Activated T-helper 17 cell treated with anti-CD3 and anti-CD28 coated beads, Interleukin-2, amount 50 U/mL, for 72 hours (primary cell): Measurements from ENCODE around the gene DNAJB2. TPM values are rescaled to one million over a fixed set of nuclear protein-coding genes. Genes with fewer than 3 reads are reported as not detected.

Source experiments
- ATAC-seq: fragments of 150-1000 bp; cut with Tn5 transposase; replicated peaks from 2 replicates; pipeline ENCODE4 v1.10.0; 2021; ENCODE audit warnings: mild to moderate bottlenecking, moderate library complexity
- H3K27ac Mint-ChIP-seq: one replicate; pipeline ENCODE4 v1.8.0; 2022; ENCODE audit warnings: mixed read lengths
- H3K27me3 Mint-ChIP-seq: one replicate; pipeline ENCODE4 v1.8.0; 2022; ENCODE audit warnings: mixed read lengths
- H3K36me3 Mint-ChIP-seq: one replicate; pipeline ENCODE4 v1.8.0; 2022; ENCODE audit warnings: low read depth, mild to moderate bottlenecking, mixed read lengths
- H3K4me1 Mint-ChIP-seq: one replicate; pipeline ENCODE4 v1.8.0; 2022; ENCODE audit warnings: mixed read lengths
- H3K4me3 Mint-ChIP-seq: one replicate; pipeline ENCODE4 v1.8.0; 2022; ENCODE audit warnings: mild to moderate bottlenecking, mixed read lengths
- H3K9me3 Mint-ChIP-seq: one replicate; pipeline ENCODE4 v1.8.0; 2022; ENCODE audit warnings: mixed read lengths
- total RNA-seq, 2 donors: library from RNA; stranded (reverse); gene quantifications; one replicate each; pipeline ENCODE4 v1.2.3, GENCODE V29; 2022

DNAJB2 gene
- total RNA-seq, 2 donors from 2014 or later = 55.7 to 153 TPM

DNA sequence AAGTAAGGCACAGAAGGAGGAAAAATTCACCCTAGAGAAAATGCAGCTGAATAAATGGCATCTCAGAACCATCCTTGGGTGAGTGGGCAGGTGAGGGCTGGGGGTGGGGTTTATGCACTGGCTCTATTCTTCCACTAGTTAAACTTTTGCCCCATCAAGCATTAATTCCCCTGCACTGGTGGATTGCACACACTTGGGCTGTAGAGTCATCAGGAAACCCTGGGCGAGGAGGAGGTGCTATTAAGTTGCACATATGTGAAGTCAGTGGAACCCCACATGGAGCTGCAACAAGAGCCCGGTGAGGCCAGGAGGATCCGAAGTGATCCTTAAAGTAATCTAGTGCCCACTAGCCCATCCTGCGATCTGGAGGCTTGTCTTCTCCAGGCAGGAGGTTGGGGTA, 6.8 kb upstream of the DNAJB2 start:
- no peak overlapping the region for H3K4me3 Mint-ChIP-seq
- H3K27me3 Mint-ChIP-seq = no peaks in the 10 kb centered on the region
- H3K4me1 Mint-ChIP-seq = no peaks in the 10 kb centered on the region
- H3K36me3 Mint-ChIP-seq = no peaks in the 10 kb centered on the region
- no peak overlapping the region for H3K27ac Mint-ChIP-seq
- ATAC-seq = no peak
- no peaks in the 10 kb centered on the region for H3K9me3 Mint-ChIP-seq

DNA sequence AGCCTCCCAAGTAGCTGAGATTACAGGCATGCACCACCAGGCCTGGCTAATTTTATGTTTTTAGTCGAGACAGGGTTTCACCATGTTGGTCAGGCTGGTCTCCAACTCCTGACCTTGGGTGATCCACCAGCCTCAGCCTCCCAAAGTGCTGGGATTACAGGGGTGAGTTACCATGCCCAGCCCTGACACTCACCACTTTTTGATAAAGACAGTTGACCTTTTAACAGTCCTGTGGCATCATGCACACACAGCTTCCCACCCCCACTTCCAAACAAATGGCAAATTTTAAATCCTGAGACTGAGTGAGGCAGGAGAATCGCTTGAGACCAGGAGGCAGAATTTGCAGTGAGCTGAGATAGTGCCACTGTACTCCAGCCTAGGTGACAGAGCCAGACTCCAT, 6.2 kb upstream of the DNAJB2 start:
- no peaks in the 10 kb centered on the region for H3K9me3 Mint-ChIP-seq
- H3K27me3 Mint-ChIP-seq = no peaks in the 10 kb centered on the region
- H3K36me3 Mint-ChIP-seq = no peaks in the 10 kb centered on the region
- H3K4me1 Mint-ChIP-seq = peaks cover 4% of the 10 kb centered on the region
- no peak overlapping the region for H3K27ac Mint-ChIP-seq
- ATAC-seq = peak; percentile 31
- no peak overlapping the region for H3K4me3 Mint-ChIP-seq

DNA sequence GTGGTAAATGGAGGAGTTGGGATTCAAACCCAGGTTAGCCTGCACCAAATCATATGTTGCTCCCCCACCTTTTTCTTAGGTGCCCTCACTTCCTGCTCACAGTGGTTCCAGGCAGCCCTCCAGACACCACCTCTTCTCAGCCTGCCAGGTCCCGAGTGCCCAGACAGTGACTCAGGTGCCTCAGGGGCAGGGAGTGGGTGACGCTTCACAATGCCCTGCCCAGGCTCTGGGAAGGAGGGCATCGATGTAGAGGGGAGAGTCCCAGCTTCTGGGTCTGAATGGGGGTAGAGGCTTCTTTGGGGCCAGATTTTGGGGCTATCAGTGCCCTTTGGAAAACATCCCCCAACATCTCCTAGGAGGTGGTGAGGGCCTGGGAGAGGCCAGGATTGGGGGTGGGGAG, 5.2 kb upstream of the DNAJB2 start:
- H3K36me3 Mint-ChIP-seq = no peaks in the 10 kb centered on the region

DNA sequence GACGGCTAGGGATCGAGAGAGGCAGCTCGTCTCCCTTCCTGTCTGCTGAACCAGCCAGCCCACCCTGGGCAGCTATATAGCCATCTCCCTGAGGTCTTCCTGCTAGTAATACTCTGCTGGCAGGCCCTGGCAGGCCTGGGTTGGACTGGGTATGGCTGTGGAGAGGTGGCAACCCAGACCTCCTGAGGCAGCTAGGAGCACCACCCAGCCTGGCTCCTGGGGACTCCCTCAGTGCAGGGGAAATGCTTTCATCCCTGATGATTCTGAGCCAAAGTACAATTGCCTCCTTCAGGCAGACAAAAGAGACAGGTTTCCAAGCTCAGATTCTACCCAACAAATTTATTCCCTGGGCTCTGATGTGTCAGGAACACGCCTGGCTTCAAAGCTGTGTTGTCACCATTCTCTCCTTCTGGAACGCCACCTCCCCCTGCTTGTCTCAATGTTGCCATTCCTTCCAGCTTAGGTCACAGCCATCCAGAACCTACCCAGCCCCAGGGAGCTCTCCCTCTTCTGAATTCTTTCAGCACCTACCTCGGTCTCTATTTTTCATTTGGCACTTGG, 4.7 kb upstream of the DNAJB2 start:
- H3K9me3 Mint-ChIP-seq = no peaks in the 10 kb centered on the region
- H3K4me1 Mint-ChIP-seq = peaks cover 7% of the 10 kb centered on the region
- no peak overlapping the region for H3K27ac Mint-ChIP-seq
- H3K36me3 Mint-ChIP-seq = peaks cover 1% of the 10 kb centered on the region
- no peak for ATAC-seq
- H3K4me3 Mint-ChIP-seq = no peak overlapping the region
- no peaks in the 10 kb centered on the region for H3K27me3 Mint-ChIP-seq

More for the DNA sequence above, 5.2 kb upstream of the DNAJB2 start:
- no peaks in the 10 kb centered on the region for H3K9me3 Mint-ChIP-seq
- no peaks in the 10 kb centered on the region for H3K27me3 Mint-ChIP-seq
- no peak for ATAC-seq
- H3K27ac Mint-ChIP-seq = no peak overlapping the region
- H3K4me3 Mint-ChIP-seq = no peak overlapping the region
- peaks cover 7% of the 10 kb centered on the region for H3K4me1 Mint-ChIP-seq

DNA sequence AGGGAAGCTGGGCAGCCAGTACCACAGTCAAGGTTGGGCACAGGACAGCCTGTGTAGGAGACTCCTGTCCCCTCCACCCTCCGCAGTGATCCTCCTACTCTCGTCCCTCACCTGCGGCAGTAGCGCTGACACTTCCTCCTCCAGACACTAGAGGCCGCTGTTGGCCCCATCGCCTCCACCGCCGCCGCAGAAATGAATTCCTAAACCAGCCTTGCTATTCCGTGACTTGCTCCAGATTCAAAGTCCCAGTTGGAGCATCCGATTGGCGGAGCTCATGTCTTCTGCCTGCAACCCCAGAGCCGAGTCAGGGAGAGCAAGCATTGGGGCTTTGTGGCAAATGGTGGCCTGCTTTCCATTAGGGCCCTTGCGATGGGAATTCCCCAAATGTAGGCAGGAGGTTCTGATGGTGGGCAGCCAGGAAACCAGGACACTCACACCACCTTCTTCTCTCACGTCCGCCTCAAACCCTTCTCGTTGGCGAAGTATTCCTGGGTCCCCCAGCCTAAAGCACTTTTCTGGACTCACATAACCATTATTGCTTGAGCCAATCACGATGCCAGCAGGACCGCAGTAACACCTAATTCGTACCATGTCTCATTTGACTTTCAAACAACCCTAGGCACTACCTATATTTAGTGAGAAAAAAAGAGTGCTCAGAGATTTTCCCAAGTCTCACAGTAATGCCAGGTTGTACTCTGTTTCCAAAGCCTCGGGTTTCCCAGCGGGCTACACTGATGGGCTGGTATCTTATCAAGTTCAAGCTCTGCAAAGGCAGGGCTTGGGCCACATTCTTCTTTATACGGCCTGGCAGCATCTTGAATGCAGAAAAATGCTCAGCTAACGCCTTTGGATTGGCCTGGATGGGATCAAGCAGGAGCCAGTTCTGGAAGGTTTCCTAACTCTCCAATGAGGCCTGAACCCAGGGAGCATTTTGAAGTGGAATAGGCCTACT, 1.2 kb upstream of the DNAJB2 start:
- ATAC-seq = peak; percentile 6
- peak overlapping the region; percentile 90 for H3K27ac Mint-ChIP-seq
- peaks cover 21% of the 10 kb centered on the region for H3K4me1 Mint-ChIP-seq
- H3K4me3 Mint-ChIP-seq = peak overlapping the region; percentile 87
- no peaks in the 10 kb centered on the region for H3K27me3 Mint-ChIP-seq
- peaks cover 36% of the 10 kb centered on the region for H3K36me3 Mint-ChIP-seq
- H3K9me3 Mint-ChIP-seq = no peaks in the 10 kb centered on the region

DNA sequence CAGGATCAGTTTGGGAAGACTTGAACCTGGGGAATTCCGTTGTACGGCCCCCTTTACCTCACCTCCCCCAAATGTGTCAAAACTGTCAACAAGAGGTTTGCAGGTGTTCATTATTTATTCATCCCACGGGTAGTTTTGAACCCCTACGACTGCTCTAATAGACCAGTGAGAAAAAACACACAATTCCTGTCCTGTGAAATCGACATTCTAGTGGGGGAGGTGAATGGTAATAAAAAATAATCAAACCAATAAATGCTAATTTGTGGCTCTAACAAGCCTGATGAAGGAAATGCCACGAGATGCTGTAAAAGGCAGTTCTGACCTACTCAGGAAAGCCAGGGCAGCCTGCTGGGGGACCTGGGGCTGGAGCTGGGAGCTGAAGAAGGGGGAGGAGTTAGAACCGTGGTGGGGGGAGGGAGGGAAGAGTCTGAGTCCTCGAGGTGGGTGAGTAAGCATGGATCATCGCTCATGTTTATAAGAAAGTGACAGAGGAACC, 463 bp upstream of the DNAJB2 start:
- H3K27ac Mint-ChIP-seq = peak overlapping the region; percentile 90
- no peaks in the 10 kb centered on the region for H3K27me3 Mint-ChIP-seq
- ATAC-seq = no peak
- H3K9me3 Mint-ChIP-seq = no peaks in the 10 kb centered on the region
- H3K36me3 Mint-ChIP-seq = peaks cover 44% of the 10 kb centered on the region
- H3K4me1 Mint-ChIP-seq = peaks cover 24% of the 10 kb centered on the region
- H3K4me3 Mint-ChIP-seq = peak overlapping the region; percentile 87

DNA sequence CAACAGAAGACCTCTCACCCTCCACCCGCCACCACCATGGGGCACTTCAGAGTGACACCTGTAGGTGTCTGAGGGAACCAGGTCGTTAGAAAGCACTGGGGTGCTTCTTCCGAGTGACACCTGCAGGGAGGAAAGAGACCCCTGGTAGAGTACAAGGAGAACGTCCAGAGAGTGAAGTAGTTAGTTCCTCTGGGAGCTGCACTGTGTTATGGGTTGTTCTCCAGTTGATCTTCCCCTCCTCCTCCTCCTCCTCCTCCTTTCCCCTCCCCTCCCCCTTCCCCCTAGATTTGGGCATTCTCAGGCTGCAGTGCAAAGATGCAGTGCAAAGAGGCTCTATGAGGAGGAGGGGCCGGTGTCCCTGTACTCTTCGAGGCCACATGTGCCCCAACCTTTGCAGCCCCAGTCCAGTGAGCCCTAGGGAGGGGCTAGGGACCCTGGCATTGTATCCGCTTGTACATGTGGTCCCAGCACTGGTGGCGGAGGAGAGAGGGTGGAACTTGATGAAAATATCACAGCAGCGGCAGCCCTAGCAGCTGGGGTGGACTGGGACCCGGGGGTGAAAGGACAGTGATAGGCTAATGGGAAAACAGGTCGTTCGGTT, 850 bp downstream of the DNAJB2 start:
- peaks cover 24% of the 10 kb centered on the region for H3K4me1 Mint-ChIP-seq
- H3K36me3 Mint-ChIP-seq = peaks cover 50% of the 10 kb centered on the region
- no peaks in the 10 kb centered on the region for H3K27me3 Mint-ChIP-seq
- H3K9me3 Mint-ChIP-seq = no peaks in the 10 kb centered on the region
- no peak for ATAC-seq
- H3K27ac Mint-ChIP-seq = peak overlapping the region; percentile 96
- H3K4me3 Mint-ChIP-seq = peak overlapping the region; percentile 87

DNA sequence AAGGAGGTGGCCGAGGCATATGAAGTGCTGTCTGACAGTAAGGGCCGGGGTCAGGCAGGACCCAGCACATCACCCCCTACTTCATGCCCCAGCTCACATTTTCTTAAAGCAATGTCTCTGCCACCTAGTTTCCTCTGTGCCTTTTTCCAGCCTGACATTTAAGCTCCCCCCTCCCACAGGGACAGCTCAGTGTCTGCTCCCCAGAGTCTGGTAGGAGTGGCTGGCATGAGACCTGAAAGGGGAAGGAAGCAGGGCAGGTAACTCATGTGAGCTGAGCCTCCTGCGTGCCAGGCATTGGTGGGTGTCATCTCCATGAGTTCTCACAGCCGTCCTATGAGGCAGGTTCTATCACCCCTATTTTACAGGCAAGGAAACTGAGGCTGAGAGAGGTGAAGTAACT, 1.5 kb downstream of the DNAJB2 start:
- H3K4me1 Mint-ChIP-seq = peaks cover 24% of the 10 kb centered on the region
- no peaks in the 10 kb centered on the region for H3K27me3 Mint-ChIP-seq
- peak overlapping the region; percentile 96 for H3K27ac Mint-ChIP-seq

DNA sequence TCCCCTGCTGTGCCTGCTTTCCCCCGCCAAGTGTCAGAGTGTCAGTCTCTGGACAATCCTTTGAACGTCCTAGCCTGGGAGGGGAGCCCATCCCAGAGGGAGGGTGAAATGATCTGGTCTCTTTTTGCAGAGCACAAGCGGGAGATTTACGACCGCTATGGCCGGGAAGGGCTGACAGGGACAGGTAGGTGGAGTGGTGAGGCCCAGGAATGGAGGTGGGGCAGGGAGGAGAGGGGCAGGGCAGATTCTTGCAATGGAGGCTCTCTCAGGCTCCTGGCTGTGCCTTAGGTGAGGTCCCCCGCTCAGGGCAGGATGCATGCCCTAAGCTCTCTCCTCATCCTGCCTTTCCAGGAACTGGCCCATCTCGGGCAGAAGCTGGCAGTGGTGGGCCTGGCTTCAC, 2.4 kb downstream of the DNAJB2 start:
- peaks cover 24% of the 10 kb centered on the region for H3K4me1 Mint-ChIP-seq
- no peaks in the 10 kb centered on the region for H3K27me3 Mint-ChIP-seq
- H3K27ac Mint-ChIP-seq = peak overlapping the region; percentile 96
- H3K36me3 Mint-ChIP-seq = peaks cover 56% of the 10 kb centered on the region
- no peak for ATAC-seq
- no peaks in the 10 kb centered on the region for H3K9me3 Mint-ChIP-seq
- peak overlapping the region; percentile 87 for H3K4me3 Mint-ChIP-seq

More for the DNA sequence above, 1.5 kb downstream of the DNAJB2 start:
- peak overlapping the region; percentile 87 for H3K4me3 Mint-ChIP-seq
- no peaks in the 10 kb centered on the region for H3K9me3 Mint-ChIP-seq
- ATAC-seq = no peak
- H3K36me3 Mint-ChIP-seq = peaks cover 56% of the 10 kb centered on the region

DNA sequence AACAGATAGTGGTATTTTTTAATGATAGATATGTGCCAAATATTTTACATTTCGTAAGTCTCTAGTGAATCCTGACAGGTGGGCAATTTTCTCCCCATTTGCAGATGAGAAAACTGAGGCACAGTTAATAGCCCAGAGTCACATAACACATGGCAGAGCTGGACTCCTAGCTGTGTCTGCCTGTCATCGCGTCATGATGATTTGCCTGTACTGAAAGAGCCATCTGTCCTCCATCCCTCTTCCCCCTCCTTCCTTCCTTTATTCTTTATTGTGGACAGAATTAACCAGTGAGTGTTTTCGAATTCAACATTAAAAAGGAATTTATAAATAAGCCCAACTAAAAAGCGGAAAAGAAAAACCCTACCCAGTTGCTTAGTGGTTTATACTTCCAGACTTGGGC, 3.2 kb downstream of the DNAJB2 start:
- H3K27me3 Mint-ChIP-seq = no peaks in the 10 kb centered on the region
- H3K9me3 Mint-ChIP-seq = no peaks in the 10 kb centered on the region
- H3K4me1 Mint-ChIP-seq = peaks cover 24% of the 10 kb centered on the region
- H3K27ac Mint-ChIP-seq = peak overlapping the region; percentile 78
- no peak for ATAC-seq
- H3K36me3 Mint-ChIP-seq = peaks cover 56% of the 10 kb centered on the region
- H3K4me3 Mint-ChIP-seq = peak overlapping the region; percentile 87

DNA sequence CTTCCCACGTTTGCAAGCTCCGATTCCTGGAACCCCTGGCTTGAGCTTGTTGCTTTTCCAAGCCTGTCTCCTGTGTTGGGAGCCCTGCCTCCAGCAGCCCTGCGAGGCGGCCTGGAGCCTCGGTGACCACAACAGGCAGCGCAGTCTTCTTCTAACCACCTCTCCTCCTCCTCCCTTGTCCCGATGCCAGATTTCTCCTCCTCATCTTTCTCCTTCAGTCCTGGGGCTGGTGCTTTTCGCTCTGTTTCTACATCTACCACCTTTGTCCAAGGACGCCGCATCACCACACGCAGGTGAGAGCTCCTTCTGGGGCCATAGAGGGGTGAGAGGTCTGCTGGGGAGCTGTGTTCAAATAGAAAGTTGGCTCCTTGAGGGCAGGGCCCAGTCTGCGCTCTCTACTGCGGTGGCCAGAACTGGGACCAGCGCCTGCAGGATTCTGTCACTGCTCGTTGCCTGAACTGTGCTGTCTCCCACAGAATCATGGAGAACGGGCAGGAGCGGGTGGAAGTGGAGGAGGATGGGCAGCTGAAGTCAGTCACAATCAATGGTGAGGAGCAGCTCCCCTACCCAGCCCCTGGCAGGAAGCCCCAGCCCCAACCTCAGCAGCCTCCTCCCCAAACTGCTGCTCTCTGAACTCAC, 3.9 kb downstream of the DNAJB2 start:
- Mint-ChIP-seq H3K27ac (peak overlapping the region; percentile 78), H3K36me3 (peaks cover 56% of the 10 kb centered on the region), H3K27me3 (no peaks in the 10 kb centered on the region), H3K4me1 (peaks cover 19% of the 10 kb centered on the region), H3K9me3 (no peaks in the 10 kb centered on the region), H3K4me3 (peak overlapping the region; percentile 87)
- ATAC-seq = no peak

DNA sequence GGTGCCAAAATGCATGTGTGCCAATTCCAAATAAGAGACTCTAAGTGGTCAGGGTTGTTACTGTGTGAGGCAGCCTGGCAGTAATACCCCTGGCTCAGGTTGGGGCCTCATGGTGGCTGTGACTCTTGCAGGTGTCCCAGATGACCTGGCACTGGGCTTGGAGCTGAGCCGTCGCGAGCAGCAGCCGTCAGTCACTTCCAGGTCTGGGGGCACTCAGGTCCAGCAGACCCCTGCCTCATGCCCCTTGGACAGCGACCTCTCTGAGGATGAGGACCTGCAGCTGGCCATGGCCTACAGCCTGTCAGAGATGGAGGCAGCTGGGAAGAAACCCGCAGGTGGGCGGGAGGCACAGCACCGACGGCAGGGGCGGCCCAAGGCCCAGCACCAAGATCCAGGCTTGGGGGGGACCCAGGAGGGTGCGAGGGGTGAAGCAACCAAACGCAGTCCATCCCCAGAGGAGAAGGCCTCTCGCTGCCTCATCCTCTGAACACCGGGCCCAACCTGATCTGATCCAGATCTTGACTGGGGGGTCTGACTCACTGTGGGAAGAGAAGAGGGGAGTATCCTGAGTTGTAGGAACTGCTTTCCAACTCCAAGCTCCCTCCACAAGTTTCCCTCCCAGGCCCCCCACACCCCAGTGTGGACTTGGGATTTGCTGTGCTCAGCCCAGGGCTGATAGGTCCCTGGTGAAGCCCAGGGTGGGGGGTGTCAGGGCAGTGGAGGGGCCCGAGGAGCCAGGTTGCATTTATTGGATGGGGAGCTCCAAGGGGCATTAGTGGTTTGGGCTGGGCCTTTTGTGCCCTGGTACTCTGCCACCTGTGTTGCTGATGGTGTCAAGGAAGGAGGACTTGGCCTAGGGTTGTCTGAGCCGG, 5.6 kb downstream of the DNAJB2 start:
- peak overlapping the region; percentile 50 for H3K27ac Mint-ChIP-seq
- peaks cover 17% of the 10 kb centered on the region for H3K4me1 Mint-ChIP-seq
- no peak overlapping the region for H3K4me3 Mint-ChIP-seq
- no peak for ATAC-seq
- peaks cover 52% of the 10 kb centered on the region for H3K36me3 Mint-ChIP-seq
- no peaks in the 10 kb centered on the region for H3K27me3 Mint-ChIP-seq
- H3K9me3 Mint-ChIP-seq = no peaks in the 10 kb centered on the region

DNA sequence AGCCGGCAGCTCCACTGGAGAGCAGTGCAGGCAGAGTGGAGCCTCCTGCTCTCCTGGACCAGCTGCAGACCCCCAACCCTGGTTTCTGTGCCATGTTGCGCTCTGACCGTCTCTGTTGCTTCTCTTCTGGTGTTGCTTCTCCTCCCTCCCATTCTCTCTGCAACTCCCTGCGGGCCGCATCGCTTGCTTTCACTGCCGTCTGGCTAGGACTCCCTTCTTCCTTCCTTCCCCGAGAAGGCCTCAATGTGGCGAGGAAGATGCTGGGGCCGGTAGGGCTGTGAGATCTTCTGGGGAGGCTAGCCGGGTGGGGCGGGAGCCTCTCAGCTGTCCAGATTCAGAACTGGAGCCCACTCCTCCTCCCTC, 6.2 kb downstream of the DNAJB2 start:
- peaks cover 15% of the 10 kb centered on the region for H3K4me1 Mint-ChIP-seq
- no peak overlapping the region for H3K4me3 Mint-ChIP-seq
- no peak for ATAC-seq
- peak overlapping the region; percentile 50 for H3K27ac Mint-ChIP-seq
- no peaks in the 10 kb centered on the region for H3K27me3 Mint-ChIP-seq
- H3K36me3 Mint-ChIP-seq = peaks cover 46% of the 10 kb centered on the region
- H3K9me3 Mint-ChIP-seq = no peaks in the 10 kb centered on the region
